Smooth muscle cell of the brain vasculature (primary cell): ENCODE data around the gene SYNM.
"Not testable (repeated sequence)": the region's sequence is repeated elsewhere in the genome, so short reads cannot be mapped to it uniquely, and the experiment has no call there.

Experiments
- DNase-seq: peaks from one replicate; pipeline ENCODE4 v3.0.0-alpha.2; 2012; ENCODE audit warnings: low read depth, low spot score

SYNM gene

GRCh38 chr15:99105514-99106341, 848 bp downstream of the SYNM start:
- no peak for DNase-seq

GRCh38 chr15:99106417-99107220, 1.7 kb downstream of the SYNM start:
- DNase-seq: no peak

GRCh38 chr15:99108993-99109392, 4.1 kb downstream of the SYNM start:
- DNase-seq: no peak

GRCh38 chr15:99109555-99110021, 4.7 kb downstream of the SYNM start:
- DNase-seq: no peak

GRCh38 chr15:99110093-99110492, 5.2 kb downstream of the SYNM start:
- DNase-seq: no peak

- no peak for DNase-seq
Observed at GRCh38 chr15:99110581-99111320, 5.9 kb downstream of the SYNM start.

GRCh38 chr15:99111641-99112040, 6.8 kb downstream of the SYNM start:
- DNase-seq: not testable (repeated sequence)

GRCh38 chr15:99113547-99114271, 8.8 kb downstream of the SYNM start:
- DNase-seq: no peak

- no peak for DNase-seq
Observed at GRCh38 chr15:99114511-99115299, 9.8 kb downstream of the SYNM start.

GRCh38 chr15:99115300-99116215, 10.7 kb downstream of the SYNM start:
- no peak for DNase-seq

- DNase-seq: no peak
Observed at GRCh38 chr15:99117111-99117510, 12.2 kb downstream of the SYNM start.

- no peak for DNase-seq
Observed at GRCh38 chr15:99117563-99118257, 12.8 kb downstream of the SYNM start.

GRCh38 chr15:99118258-99118632, 13.4 kb downstream of the SYNM start:
- DNase-seq: no peak

- DNase-seq: no peak
Observed at GRCh38 chr15:99118801-99119546, 14.1 kb downstream of the SYNM start.

GRCh38 chr15:99120050-99120777, 15.3 kb downstream of the SYNM start:
- no peak for DNase-seq

GRCh38 chr15:99121207-99121606, 16.3 kb downstream of the SYNM start:
- DNase-seq: no peak

- DNase-seq: no peak
Observed at GRCh38 chr15:99121691-99122410, 17.0 kb downstream of the SYNM start.
